Dendritic cell treated with granulocyte-macrophage colony-stimulating factor and Interleukin-4, amounts not matched to agents 40 ng/mL and 50 ng/mL, for 4 days (primary cell): Measurements from ENCODE around the gene COL4A1.

ENCODE experiments used
- H3K27ac Mint-ChIP-seq: one replicate; pipeline ENCODE4 v1.8.0; 2022; ENCODE audit warnings: mild to moderate bottlenecking, mixed read lengths
- H3K27me3 Mint-ChIP-seq: one replicate; pipeline ENCODE4 v1.8.0; 2022; ENCODE audit warnings: mild to moderate bottlenecking, mixed read lengths
- H3K36me3 Mint-ChIP-seq: one replicate; pipeline ENCODE4 v1.8.0; 2022; ENCODE audit warnings: low read depth, mixed read lengths
- H3K4me1 Mint-ChIP-seq: one replicate; pipeline ENCODE4 v1.8.0; 2022; ENCODE audit warnings: low read depth, mixed read lengths
- H3K4me3 Mint-ChIP-seq: one replicate; pipeline ENCODE4 v1.8.0; 2022; ENCODE audit warnings: mild to moderate bottlenecking, moderate library complexity, mixed read lengths
- H3K9me3 Mint-ChIP-seq: one replicate; pipeline ENCODE4 v1.8.0; 2022; ENCODE audit warnings: mixed read lengths
- intact Hi-C: fragments of 100-400 bp; cut with micrococcal nuclease; formaldehyde crosslinking; loops from one replicate; pipeline ENCODE4 v1.15.0; 2022

COL4A1 gene

DNA sequence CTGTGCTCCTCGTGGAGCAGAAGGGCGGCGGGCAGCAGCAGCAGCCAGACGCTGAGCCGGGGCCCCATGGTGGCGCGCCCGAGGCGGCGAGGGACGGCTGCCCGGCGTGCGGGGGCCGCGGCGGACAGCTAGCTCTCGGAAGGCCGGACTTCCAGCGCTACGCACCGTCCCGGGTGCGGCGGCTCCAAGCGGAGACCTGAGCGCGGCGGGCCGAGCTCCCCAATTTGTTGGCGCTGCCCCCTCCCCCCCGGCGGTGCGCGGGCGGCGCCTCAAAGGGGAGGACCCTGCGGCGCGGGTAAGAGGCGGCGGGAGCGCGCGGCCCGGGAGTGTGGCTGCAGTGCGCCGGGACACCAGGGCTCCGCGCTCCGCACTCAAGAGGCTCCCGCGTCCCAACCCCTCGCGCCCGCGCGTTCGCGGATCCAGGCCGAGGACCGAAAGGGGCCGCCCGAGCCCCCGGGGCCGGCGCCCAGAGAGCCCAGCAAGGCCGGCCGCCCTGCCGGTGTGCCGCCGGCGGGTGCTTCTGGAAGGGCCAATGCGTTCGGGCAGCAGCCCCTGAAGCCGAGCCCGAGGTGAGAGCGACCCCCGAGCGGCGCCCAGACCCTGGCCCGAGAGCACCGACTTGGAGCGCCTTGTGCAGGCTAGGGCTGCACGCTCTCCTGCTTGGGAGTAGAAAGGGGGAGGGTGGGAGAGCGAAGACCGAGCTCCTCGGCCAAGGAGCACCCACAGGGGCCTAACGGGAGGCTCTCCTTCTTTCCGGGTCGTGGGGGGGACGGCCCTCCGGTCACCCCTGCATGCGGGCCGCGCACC is at the start of gene COL4A1, which contains the start of gene COL4A2:
Gene COL4A1, minus strand, starts transcription at position 198 of the 807 bp plus-strand sequence. Its CDS starts 130 bp downstream, at position 68.
Gene COL4A2, plus strand, starts transcription at position 325 of the 807 bp plus-strand sequence. CDS start 620 bp downstream, outside the sequence.
- intact Hi-C loops = no loop called here
- H3K36me3 Mint-ChIP-seq = no peaks in the 10 kb centered on the region
- H3K4me1 Mint-ChIP-seq = no peaks in the 10 kb centered on the region
- peaks cover 83% of the 10 kb centered on the region for H3K27me3 Mint-ChIP-seq
- no peak within 1 kb of the TSS for H3K4me3 Mint-ChIP-seq
- H3K9me3 Mint-ChIP-seq = no peaks in the 10 kb centered on the region
- H3K27ac Mint-ChIP-seq = no peak within 1 kb of the TSS

DNA sequence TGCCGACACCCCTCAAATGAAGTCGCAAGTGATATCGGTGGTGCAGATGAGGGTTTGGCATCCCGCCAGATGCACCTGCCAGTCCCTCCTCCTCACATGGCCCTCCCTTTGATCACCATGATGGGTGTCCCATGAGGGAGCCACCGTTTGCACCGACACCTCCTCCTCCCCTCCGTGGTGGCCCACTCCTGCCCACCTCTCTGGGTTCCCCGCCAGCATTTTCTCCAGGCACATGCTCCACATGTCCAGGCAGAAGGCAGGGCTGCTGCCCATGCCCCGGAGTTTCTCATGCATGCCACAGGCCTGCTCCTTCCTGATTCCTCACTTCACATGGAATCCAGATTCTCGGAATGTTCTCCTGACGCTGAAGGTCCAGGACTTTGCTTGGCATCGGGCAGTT is 49.4 kb upstream of the COL4A1 start:
- Mint-ChIP-seq H3K4me3 (no peak overlapping the region), H3K9me3 (no peaks in the 10 kb centered on the region), H3K27me3 (peaks cover 9% of the 10 kb centered on the region), H3K27ac (no peak overlapping the region), H3K36me3 (no peaks in the 10 kb centered on the region), H3K4me1 (no peaks in the 10 kb centered on the region)
- intact Hi-C loops = no loop called here

DNA sequence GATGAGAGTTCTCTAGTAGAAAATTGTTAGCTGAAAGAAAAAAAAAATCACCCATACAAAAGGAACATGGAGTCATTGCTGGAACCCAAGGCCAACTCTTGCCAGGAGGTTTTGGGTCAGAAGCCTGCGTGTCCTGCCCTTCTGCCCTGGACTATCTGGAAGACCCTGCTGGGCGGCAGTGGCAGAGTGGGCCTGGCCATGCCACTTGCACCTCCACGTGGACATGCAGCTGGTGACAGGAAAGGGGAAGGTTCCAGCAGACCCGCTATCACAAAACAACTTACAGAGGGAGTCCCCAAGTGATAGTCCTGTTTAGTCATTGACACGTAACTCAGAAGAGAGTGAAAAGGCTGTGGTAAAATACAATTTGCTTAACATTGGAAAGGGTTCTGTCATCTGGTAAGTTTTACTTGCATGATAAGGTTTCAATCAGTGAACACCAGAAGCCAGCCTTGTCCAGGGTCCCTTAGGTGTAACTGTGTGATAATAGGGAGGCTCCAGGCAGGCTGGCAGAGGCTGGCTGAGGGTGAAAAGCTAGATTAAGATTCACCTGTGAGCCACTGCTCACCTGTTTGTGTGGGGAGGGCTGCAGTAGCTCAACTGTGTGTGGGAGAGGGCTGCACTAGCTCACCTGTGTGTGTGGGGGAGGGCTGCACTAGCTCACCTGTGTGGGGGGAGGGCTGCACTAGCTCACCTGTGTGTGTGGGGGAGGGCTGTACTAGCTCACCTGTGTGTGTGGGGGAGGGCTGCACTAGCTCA is 47.9 kb upstream of the COL4A1 start:
- no peaks in the 10 kb centered on the region for H3K9me3 Mint-ChIP-seq
- H3K27ac Mint-ChIP-seq = no peak overlapping the region
- peaks cover 9% of the 10 kb centered on the region for H3K27me3 Mint-ChIP-seq
- no peak overlapping the region for H3K4me3 Mint-ChIP-seq
- no peaks in the 10 kb centered on the region for H3K36me3 Mint-ChIP-seq
- no peaks in the 10 kb centered on the region for H3K4me1 Mint-ChIP-seq
- intact Hi-C loops = no loop called here

DNA sequence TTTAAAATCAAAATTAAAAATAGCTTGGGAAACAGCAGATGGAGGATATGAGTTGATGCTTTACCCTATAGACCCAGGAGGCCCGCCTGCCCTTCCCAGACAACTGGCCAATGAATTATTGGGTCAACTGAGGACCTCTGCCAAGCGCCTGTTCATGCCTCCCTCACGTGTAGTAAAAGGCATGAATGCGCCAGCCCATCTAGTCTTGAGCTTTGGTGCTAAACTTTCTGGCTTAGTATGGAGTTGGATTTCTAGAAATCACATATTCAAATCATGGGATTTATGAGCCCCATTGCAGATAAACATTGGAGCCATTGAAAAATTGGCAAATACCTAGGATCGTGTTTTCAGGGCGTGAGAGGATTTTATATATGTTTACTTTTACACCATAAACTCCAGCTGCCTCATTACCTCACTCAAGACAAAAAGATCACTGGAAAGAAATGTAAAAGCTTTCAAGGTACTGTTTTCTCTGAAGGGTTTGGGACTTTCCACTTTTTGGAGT is 47.2 kb upstream of the COL4A1 start:
- no peak overlapping the region for H3K27ac Mint-ChIP-seq
- H3K4me1 Mint-ChIP-seq = no peaks in the 10 kb centered on the region
- no peaks in the 10 kb centered on the region for H3K36me3 Mint-ChIP-seq
- H3K4me3 Mint-ChIP-seq = no peak overlapping the region
- no peaks in the 10 kb centered on the region for H3K9me3 Mint-ChIP-seq
- peaks cover 8% of the 10 kb centered on the region for H3K27me3 Mint-ChIP-seq
- intact Hi-C loops = no loop called here

DNA sequence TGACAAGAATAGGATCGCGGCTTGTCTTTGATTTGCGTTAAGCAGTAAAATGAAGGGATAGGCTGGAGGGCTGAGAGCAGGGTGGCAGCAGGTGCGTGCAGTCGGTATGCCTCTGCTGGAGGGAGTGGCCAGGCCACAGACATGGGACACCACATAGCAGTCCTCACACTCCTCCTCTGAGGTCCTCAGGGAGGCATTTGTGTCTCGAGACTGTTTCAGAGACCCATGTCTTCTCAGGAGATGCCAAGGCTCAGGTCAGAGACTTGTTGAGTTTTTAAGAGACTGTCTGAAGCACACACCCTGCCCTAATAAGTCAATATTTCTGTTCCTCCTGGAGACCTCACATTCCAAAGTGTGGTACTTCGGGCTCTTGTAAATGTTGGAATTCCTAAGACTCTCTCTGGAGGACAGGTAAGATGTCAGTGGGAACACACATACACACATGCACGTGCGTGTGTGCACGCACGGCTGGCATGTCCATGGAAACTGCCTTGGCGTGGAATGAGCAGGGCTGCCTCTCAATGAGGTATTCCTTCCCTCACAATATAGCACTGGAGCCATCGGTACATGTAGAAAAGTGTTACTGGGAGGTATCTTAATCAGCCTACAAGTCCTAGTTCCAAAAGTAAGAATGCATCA is 46.5 kb upstream of the COL4A1 start:
- no peaks in the 10 kb centered on the region for H3K36me3 Mint-ChIP-seq
- H3K4me1 Mint-ChIP-seq = no peaks in the 10 kb centered on the region
- H3K9me3 Mint-ChIP-seq = no peaks in the 10 kb centered on the region
- peaks cover 8% of the 10 kb centered on the region for H3K27me3 Mint-ChIP-seq
- H3K27ac Mint-ChIP-seq = no peak overlapping the region
- H3K4me3 Mint-ChIP-seq = no peak overlapping the region
- intact Hi-C loops = no loop called here

DNA sequence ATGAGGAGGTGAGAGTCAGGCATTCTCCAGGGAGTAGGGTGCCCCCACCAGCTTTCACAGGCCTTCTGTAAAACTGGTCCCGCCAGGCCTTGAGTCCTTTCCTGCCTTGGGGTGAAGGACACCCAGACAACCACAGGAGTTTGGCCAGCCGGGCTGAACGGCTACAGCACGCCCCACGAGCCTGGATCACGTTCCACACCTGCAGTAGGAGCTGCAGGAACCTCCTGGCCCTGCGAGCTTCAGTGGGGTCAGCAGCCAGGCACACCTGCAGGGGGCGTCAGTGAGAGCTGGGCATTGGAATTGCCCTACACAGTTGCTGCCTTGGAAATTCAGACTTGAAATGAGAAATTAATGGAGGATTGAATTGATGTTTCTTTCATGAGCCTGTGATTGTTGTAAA is 45.8 kb upstream of the COL4A1 start:
- H3K27me3 Mint-ChIP-seq = peaks cover 7% of the 10 kb centered on the region
- intact Hi-C loops = no loop called here
- H3K36me3 Mint-ChIP-seq = no peaks in the 10 kb centered on the region
- no peak overlapping the region for H3K4me3 Mint-ChIP-seq
- H3K4me1 Mint-ChIP-seq = no peaks in the 10 kb centered on the region
- no peaks in the 10 kb centered on the region for H3K9me3 Mint-ChIP-seq
- no peak overlapping the region for H3K27ac Mint-ChIP-seq

DNA sequence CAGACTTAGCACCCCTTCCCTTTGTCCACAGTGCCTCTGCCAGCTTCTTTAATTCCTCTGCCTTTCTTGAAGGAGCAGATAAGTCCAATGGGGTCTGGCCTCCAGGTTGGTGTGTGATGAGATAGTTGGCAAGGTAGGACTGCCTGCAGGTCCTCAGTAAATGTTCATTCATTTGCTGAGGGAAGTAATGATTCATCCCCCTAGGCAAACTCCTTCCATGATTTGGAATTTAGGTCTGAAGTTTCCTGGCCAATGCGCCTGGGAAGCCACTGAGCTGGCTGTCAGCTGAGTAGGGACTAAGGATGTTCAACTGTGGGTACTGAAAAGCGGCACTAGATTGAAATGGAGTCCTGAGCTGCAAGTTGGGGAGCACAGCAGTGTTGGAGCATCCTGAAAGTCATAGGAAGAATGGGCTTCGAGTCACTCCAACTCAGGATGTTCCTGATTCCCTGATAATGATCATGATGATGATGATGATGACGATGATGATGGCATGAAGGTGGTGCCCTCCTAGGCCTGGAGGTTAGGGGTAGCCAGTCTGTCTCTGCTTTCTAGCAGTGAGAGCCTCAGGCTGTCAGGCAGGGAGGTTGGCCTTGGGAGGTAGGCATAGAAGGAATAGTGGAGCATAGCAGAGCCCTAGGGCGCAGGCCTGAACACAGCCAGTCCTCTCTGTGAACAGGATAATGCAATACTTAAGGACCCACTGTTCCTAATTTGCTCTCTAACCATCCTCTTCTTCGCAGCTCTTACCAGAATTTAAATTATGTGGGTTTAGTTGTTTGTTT is 44.9 kb upstream of the COL4A1 start:
- no peaks in the 10 kb centered on the region for H3K36me3 Mint-ChIP-seq
- intact Hi-C loops = no loop called here
- H3K27ac Mint-ChIP-seq = no peak overlapping the region
- H3K4me1 Mint-ChIP-seq = no peaks in the 10 kb centered on the region
- H3K27me3 Mint-ChIP-seq = peaks cover 7% of the 10 kb centered on the region
- H3K9me3 Mint-ChIP-seq = no peaks in the 10 kb centered on the region
- H3K4me3 Mint-ChIP-seq = no peak overlapping the region

DNA sequence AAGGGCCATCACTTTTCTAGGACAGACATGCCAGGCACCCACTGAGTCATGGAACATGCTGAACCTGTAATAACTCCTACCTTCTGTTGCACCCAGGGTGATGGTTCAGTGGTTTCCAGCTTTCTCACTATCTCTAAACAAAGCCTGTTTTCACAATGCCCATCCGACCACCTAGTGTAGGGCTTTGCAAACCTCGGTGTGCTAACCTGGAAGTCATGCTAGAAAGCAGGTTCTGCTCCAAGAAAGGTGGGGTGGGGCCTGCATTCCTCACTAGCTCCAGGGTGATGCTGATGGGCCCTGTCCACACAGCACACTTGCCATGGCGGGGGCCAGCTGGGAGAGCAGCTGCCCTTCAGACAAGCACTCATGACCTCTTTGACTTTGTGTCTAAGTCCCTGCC is 43.6 kb upstream of the COL4A1 start:
- Mint-ChIP-seq H3K4me1 (no peaks in the 10 kb centered on the region), H3K4me3 (no peak overlapping the region), H3K36me3 (no peaks in the 10 kb centered on the region), H3K27ac (no peak overlapping the region), H3K9me3 (no peaks in the 10 kb centered on the region), H3K27me3 (peaks cover 7% of the 10 kb centered on the region)
- intact Hi-C loops = no loop called here

DNA sequence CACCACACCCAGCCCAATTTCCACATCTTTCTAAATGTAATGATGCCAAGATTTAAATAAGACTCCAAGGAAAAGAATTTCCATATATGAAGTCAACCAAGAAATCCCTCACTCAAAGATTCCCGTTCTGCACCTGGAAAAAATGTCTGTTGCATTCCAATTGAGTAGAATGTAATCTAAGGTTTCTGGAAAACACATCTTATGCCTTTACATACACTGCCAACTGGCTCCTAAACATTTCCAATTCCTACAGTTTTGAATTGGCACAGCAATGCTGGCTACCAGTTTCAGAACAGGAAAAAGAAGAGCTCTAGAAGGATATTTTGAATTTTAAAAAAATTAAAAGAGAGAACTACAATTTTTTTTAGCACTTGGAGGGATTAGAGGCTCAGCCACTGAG is 43.1 kb upstream of the COL4A1 start:
- Mint-ChIP-seq H3K27me3 (peaks cover 7% of the 10 kb centered on the region), H3K9me3 (no peaks in the 10 kb centered on the region), H3K4me3 (no peak overlapping the region), H3K36me3 (no peaks in the 10 kb centered on the region), H3K4me1 (no peaks in the 10 kb centered on the region), H3K27ac (no peak overlapping the region)
- intact Hi-C loops = no loop called here

DNA sequence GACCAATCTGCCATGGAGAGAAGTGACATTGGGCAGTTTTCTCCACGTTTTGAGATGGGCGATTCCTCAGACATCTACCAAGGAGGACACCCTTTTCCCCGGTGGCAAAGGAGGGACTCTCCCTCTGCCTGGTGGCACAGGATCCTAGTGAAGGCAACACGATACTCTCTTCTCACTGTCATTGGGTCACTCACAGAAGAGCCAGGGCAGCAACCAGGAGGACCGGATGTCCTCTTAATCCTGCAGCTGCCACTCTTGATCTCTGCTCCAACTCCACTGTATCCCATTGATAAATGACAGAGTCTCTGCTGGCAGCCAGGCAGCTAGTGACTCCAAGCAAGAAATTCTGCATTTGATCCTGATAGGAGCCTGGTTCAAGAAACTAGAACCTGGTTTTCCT is 42.3 kb upstream of the COL4A1 start:
- Mint-ChIP-seq H3K9me3 (no peaks in the 10 kb centered on the region), H3K4me1 (no peaks in the 10 kb centered on the region), H3K36me3 (no peaks in the 10 kb centered on the region), H3K27me3 (peaks cover 7% of the 10 kb centered on the region), H3K27ac (no peak overlapping the region), H3K4me3 (no peak overlapping the region)
- intact Hi-C loops = no loop called here

DNA sequence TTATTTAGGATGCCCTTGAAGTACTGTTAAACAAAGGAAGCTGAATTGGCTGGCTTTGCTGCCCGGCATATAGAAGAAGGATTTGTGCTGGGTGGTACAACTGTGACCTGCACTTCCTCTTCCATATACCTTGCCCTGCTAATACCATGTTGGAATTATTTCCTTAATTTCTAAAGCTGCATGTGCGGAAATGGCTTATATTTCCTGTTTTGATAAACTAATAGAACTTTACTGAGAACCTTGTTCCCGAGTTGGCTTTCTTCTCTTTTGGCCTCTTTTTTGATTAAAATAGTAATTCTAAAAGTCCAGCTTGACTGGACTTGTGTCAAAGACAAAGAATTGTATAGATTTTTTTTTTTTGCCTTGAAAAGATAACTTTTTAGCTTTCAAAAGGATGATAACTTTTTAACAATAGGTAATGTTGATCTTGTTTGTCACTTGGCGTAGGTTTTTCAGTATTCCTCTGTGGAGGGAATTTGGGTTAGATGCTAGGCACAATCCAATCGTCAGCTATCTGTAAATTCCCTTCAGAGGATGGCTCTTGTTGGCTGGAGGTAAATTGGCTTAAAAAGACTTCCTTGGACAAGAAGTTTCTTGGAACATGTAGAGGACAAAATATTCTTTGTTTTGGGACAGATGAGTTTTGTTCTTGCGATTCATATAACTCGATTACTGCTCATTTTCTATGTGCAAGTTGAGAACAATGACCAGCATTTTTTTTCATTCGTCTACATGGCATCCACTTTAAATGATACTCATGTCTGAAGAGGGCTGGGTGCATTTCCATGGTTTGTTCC is 41.5 kb upstream of the COL4A1 start:
- H3K27ac Mint-ChIP-seq = no peak overlapping the region
- peaks cover 9% of the 10 kb centered on the region for H3K27me3 Mint-ChIP-seq
- no peaks in the 10 kb centered on the region for H3K36me3 Mint-ChIP-seq
- H3K4me1 Mint-ChIP-seq = no peaks in the 10 kb centered on the region
- intact Hi-C loops = no loop called here
- H3K9me3 Mint-ChIP-seq = no peaks in the 10 kb centered on the region
- H3K4me3 Mint-ChIP-seq = no peak overlapping the region

DNA sequence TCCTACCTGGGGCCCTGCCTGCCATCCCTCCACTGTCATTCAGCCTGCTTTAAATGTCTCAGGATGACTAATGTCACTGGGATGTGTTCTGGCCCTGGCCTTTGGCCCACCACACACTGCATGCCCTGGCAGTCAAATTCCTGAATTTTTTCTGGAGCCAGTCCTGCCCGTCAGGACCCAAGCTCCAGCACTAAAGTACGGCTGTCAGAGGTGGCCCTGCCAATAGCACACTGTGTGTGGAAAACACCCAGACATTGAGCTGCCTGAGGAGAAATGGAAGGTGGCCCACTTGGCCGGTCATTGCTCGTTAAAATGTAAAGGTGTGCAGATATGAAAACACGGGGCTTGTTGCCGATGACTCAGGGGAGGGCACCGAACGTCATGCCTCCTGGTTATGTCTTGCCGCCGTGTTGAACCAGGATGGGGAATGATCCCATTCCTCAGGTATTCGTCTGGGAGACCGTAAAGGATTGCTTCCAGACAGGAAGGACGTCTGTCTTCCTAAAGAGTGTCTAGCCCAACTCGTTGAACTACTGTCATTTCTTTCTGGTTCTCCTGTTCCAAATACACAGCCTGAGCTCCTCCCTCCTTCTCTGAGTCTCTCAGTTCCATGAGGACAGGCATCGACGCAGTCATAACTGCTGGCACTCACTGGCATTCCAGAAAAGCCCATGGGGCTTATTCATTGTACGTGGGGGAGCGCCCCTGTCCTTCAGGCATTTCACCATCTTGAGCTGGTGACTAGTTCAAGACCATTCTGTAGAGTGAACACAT is 40.8 kb upstream of the COL4A1 start:
- no peak overlapping the region for H3K4me3 Mint-ChIP-seq
- no peak overlapping the region for H3K27ac Mint-ChIP-seq
- H3K36me3 Mint-ChIP-seq = no peaks in the 10 kb centered on the region
- no peaks in the 10 kb centered on the region for H3K9me3 Mint-ChIP-seq
- intact Hi-C loops = no loop called here
- no peaks in the 10 kb centered on the region for H3K4me1 Mint-ChIP-seq
- peaks cover 16% of the 10 kb centered on the region for H3K27me3 Mint-ChIP-seq
